Keratinocyte (primary cell): ENCODE results near the gene ZNHIT3. TPM values are rescaled to one million over a fixed set of nuclear protein-coding genes. Genes with fewer than 3 reads are reported as not detected.
"Not testable (repeated sequence)": the region's sequence is repeated elsewhere in the genome, so short reads cannot be mapped to it uniquely, and the experiment has no call there.

Experiments used
- DNase-seq: peaks from one replicate; pipeline ENCODE4 v3.0.0-alpha.2; 2011; ENCODE audit warnings: low read depth, missing footprints, low spot score
- FAIRE-seq: peaks from 2 replicates; lab custom pipeline; 2011; peaks lifted over from hg19 to GRCh38; lab: Jason Lieb, UNC
- H2AFZ ChIP-seq: 2 replicates; pipeline ENCODE4 v1.6.0; 2012; ENCODE audit warnings: low read length, control low read depth, inconsistent platforms; ENCODE audit not compliant: control insufficient read depth
- H3K27ac ChIP-seq: 2 replicates; pipeline ENCODE4 v1.5.1; 2011; ENCODE audit warnings: low read length; ENCODE audit not compliant: control insufficient read depth, insufficient read depth
- H3K27me3 ChIP-seq: 3 replicates; pipeline ENCODE4 v1.6.0; 2011; ENCODE audit warnings: low read length; ENCODE audit not compliant: control insufficient read depth, insufficient read depth; ENCODE audit errors: extremely low read depth
- H3K36me3 ChIP-seq, 2 experiments: 2 replicates in 1 of 2; 3 replicates in 1 of 2; pipeline ENCODE4 v1.5.1; 2011; ENCODE audit warnings: low read length in 2 of 2, mild to moderate bottlenecking in 1 of 2; ENCODE audit not compliant: control insufficient read depth in 2 of 2, insufficient read depth in 2 of 2; ENCODE audit errors: extremely low read depth in 1 of 2
- H3K4me1 ChIP-seq: 3 replicates; pipeline ENCODE4 v1.5.1; 2011; ENCODE audit warnings: low read length; ENCODE audit not compliant: control insufficient read depth, insufficient read depth; ENCODE audit errors: extremely low read depth
- H3K4me2 ChIP-seq: 3 replicates; pipeline ENCODE4 v1.6.0; 2011; ENCODE audit warnings: low read depth, low read length; ENCODE audit not compliant: control insufficient read depth, insufficient read depth; ENCODE audit errors: extremely low read depth
- H3K4me3 ChIP-seq, 3 experiments: fragments of 200-600 bp in 1 of 3; sonication (generic) in 1 of 3; 2 replicates in 2 of 3; 3 replicates in 1 of 3; pipeline ENCODE4 v1.5.1; 2011 to 2016; ENCODE audit warnings: low read length in 3 of 3, mild to moderate bottlenecking in 3 of 3, control low read depth in 2 of 3, inconsistent platforms in 1 of 3, low read depth in 1 of 3, mixed read lengths in 1 of 3, mixed run types in 1 of 3, moderate library complexity in 1 of 3; ENCODE audit not compliant: control insufficient read depth in 2 of 3, insufficient read depth in 2 of 3; ENCODE audit errors: extremely low read depth in 1 of 3
- H3K79me2 ChIP-seq: 2 replicates; pipeline ENCODE4 v1.6.0; 2012; ENCODE audit warnings: low read length; ENCODE audit not compliant: control insufficient read depth, insufficient read depth
- H3K9ac ChIP-seq: 3 replicates; pipeline ENCODE4 v1.6.0; 2011; ENCODE audit warnings: low read length; ENCODE audit not compliant: control insufficient read depth, insufficient read depth; ENCODE audit errors: extremely low read depth
- H3K9me1 ChIP-seq: 3 replicates; pipeline ENCODE4 v1.6.0; 2011; ENCODE audit warnings: low read length; ENCODE audit not compliant: control insufficient read depth, insufficient read depth; ENCODE audit errors: extremely low read depth
- H3K9me3 ChIP-seq: 2 replicates; pipeline ENCODE4 v1.5.1; 2012; ENCODE audit warnings: low read depth, low read length; ENCODE audit not compliant: control insufficient read depth
- H4K20me1 ChIP-seq: 3 replicates; pipeline ENCODE4 v1.6.0; 2011; ENCODE audit warnings: low read length; ENCODE audit not compliant: control insufficient read depth, insufficient read depth; ENCODE audit errors: extremely low read depth
- EZH2 ChIP-seq: IDR thresholded peaks from one replicate; pipeline ENCODE4 v1.6.1; 2012; ENCODE audit warnings: inconsistent platforms, mild to moderate bottlenecking, low read length, moderate library complexity
- dilution Hi-C: fragments of 300-500 bp; cut with MboI; formaldehyde crosslinking; loops from one replicate; pipeline ENCODE4 v1.7.0; 2020; ENCODE audit warnings: low sequenced_read_pairs; ENCODE audit not compliant: extremely low pct_ligation_motif_present
- polyA plus RNA-seq, 5 experiments: library from polyadenylated mRNA; depleted of rRNA in 3 of 5; stranded (reverse) in 3 of 5; stranded (forward) in 1 of 5; unstranded in 1 of 5; fragments of >200 nt; gene quantifications; 1 replicate in 1 of 5; 2 replicates in 3 of 5; 3 replicates in 1 of 5; pipeline versions ENCODE4 v1.2.1 to v1.2.3, GENCODE V29; 2011 to 2012; ENCODE audit warnings: missing spikeins in 2 of 5, low read depth in 1 of 5, low replicate concordance in 1 of 5
- TF ChIP-seq, protein P1 (sequence below), 3 experiments: IDR thresholded peaks in 1 of 3; conservative IDR thresholded peaks in 1 of 3; optimal IDR thresholded peaks in 1 of 3; 2 replicates in 2 of 3; 3 replicates in 1 of 3; pipeline versions ENCODE3 to v1.5.1; 2011; ENCODE audit warnings: low read length in 3 of 3, mild to moderate bottlenecking in 3 of 3, moderate library complexity in 2 of 3, control low read depth in 1 of 3, inconsistent platforms in 1 of 3; ENCODE audit not compliant: insufficient read depth in 2 of 3; ENCODE audit errors: extremely low read depth in 1 of 3

Gene ZNHIT3
- polyA plus RNA-seq, 1 donor (not counting 4 experiments of a cell fraction or from before 2014, with no cell fraction given), result 72.4 TPM

DNA sequence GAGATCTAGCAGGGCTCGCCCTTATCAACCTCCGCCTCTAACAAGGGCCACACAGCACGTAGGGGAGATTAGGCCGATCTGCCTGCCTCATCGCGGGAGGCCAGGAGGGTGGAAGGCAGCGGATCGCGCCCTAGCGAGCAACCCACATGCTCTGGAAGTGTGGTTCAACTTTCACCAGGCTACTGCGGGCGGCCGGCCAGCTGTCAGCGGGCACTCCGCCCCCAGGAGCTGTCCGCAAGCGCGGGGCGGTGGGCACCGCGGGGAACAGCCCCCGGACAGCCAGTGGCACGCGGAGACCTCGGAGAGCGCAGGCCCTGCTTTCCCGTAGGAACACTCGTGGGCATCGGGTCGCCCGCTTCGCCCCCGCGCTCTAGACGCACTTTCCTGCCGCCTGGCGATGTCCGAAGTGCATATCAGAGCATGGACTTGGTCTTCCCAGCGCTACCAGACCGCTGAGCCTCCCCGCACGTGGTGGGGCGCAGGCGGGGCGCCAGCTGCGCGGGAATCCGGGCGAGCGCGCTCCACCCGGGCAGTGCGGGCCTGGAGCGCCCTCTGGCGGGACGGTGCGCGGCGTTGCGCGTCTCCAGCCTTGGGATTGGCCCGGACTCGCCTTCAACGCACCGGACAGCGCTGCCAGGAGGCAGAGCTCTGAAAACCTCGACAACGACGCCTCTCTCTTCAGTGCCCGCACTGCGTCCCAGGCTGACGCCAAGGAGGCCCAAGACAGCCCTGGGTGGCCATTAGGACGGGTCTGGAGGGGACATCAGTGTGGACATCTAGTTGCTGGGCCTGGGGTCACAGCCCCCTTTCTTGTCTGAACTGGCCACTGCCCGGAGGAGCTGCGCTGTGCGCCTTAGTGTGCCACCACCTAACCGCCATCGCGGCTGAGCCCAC, 3.6 kb upstream of the ZNHIT3 start:
- peaks cover 24% of the 10 kb centered on the region for H3K4me1 ChIP-seq
- TF ChIP-seq, protein P1, sequence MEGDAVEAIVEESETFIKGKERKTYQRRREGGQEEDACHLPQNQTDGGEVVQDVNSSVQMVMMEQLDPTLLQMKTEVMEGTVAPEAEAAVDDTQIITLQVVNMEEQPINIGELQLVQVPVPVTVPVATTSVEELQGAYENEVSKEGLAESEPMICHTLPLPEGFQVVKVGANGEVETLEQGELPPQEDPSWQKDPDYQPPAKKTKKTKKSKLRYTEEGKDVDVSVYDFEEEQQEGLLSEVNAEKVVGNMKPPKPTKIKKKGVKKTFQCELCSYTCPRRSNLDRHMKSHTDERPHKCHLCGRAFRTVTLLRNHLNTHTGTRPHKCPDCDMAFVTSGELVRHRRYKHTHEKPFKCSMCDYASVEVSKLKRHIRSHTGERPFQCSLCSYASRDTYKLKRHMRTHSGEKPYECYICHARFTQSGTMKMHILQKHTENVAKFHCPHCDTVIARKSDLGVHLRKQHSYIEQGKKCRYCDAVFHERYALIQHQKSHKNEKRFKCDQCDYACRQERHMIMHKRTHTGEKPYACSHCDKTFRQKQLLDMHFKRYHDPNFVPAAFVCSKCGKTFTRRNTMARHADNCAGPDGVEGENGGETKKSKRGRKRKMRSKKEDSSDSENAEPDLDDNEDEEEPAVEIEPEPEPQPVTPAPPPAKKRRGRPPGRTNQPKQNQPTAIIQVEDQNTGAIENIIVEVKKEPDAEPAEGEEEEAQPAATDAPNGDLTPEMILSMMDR (optimal IDR thresholded peaks at IDR 0.05 in 1 of 3, IDR thresholded peaks at IDR 0.05 in 1 of 3, conservative IDR thresholded peaks at IDR 0.05 in 1 of 3; ENCODE audit: extremely low read depth in 1 of 3, insufficient read depth in 2 of 3, low read length in 3 of 3), result peak; percentile 74 to 97 (median 94)
- no peak for TF ChIP-seq EZH2
- no peaks in the 10 kb centered on the region for H3K9me3 ChIP-seq
- peak overlapping the region; percentile 67 for H3K4me2 ChIP-seq
- peaks cover 17% of the 10 kb centered on the region for H3K27me3 ChIP-seq
- H3K36me3 ChIP-seq, result no peaks in the 10 kb centered on the region
- H2AFZ ChIP-seq, result peak overlapping the region; percentile 84
- DNase-seq (no peak), FAIRE-seq (no peak)
- peak overlapping the region in 2 of 3 experiments; percentile 40 to 55 for H3K4me3 ChIP-seq
- H3K79me2 ChIP-seq, result peaks cover 11% of the 10 kb centered on the region
- no peaks in the 10 kb centered on the region for H3K9me1 ChIP-seq
- no peak overlapping the region for H3K9ac ChIP-seq
- no peaks in the 10 kb centered on the region for H4K20me1 ChIP-seq
- dilution Hi-C loops, result no loop called here
- H3K27ac ChIP-seq, result no peak overlapping the region

- Histone ChIP-seq H3K4me1 (peaks cover 24% of the 10 kb centered on the region), H3K79me2 (peaks cover 15% of the 10 kb centered on the region), H3K27me3 (peaks cover 15% of the 10 kb centered on the region)
- H3K9ac ChIP-seq, DNase-seq, H3K27ac ChIP-seq, H3K9me1 ChIP-seq, FAIRE-seq, H3K4me2 ChIP-seq, H2AFZ ChIP-seq, H3K9me3 ChIP-seq, H4K20me1 ChIP-seq, dilution Hi-C loops, H3K36me3 ChIP-seq, H3K4me3 ChIP-seq: not testable (repeated sequence)
These were observed 2.5 kb upstream of the ZNHIT3 start for GRCh38 chr17:36484021-36484420.
